HG03565 (cell line): Measurements from ENCODE around the gene BCL2.

ENCODE experiments used
- ATAC-seq: cut with Tn5 transposase; IDR thresholded peaks from one replicate; pipeline ENCODE4 v1.9.1; 2021; ENCODE audit warnings: mild to moderate bottlenecking, moderate library complexity; ENCODE audit not compliant: unreplicated experiment

Gene BCL2

GRCh38 chr18:63186520-63187222 lies 132.9 kb downstream of the BCL2 start:
- ATAC-seq: no peak

- no peak for ATAC-seq
Measured at GRCh38 chr18:63185984-63186383, 133.6 kb downstream of the BCL2 start.

- ATAC-seq: no peak
Measured at GRCh38 chr18:63183952-63184770, 135.4 kb downstream of the BCL2 start.

- ATAC-seq: no peak
Measured at GRCh38 chr18:63183378-63183777, 136.2 kb downstream of the BCL2 start.

GRCh38 chr18:63182861-63183260 lies 136.7 kb downstream of the BCL2 start:
- no peak for ATAC-seq

- no peak for ATAC-seq
Measured at GRCh38 chr18:63182310-63182772, 137.2 kb downstream of the BCL2 start.

- ATAC-seq: no peak
Measured at GRCh38 chr18:63181706-63182309, 137.8 kb downstream of the BCL2 start.

GRCh38 chr18:63180971-63181376 lies 138.6 kb downstream of the BCL2 start:
- peak; percentile 32 for ATAC-seq

- ATAC-seq: no peak
Measured at GRCh38 chr18:63180321-63180720, 139.2 kb downstream of the BCL2 start.

- no peak for ATAC-seq
Measured at GRCh38 chr18:63179422-63179821, 140.1 kb downstream of the BCL2 start.

GRCh38 chr18:63178971-63179370 lies 140.6 kb downstream of the BCL2 start:
- no peak for ATAC-seq

GRCh38 chr18:63177919-63178821 lies 141.4 kb downstream of the BCL2 start:
- ATAC-seq: no peak

GRCh38 chr18:63177259-63177658 lies 142.3 kb downstream of the BCL2 start:
- ATAC-seq: no peak

- ATAC-seq: no peak
Measured at GRCh38 chr18:63175264-63175663, 144.3 kb downstream of the BCL2 start.

- ATAC-seq: no peak
Measured at GRCh38 chr18:63173983-63174382, 145.6 kb downstream of the BCL2 start.

GRCh38 chr18:63169853-63170252 lies 149.7 kb downstream of the BCL2 start:
- ATAC-seq: no peak

- no peak for ATAC-seq
Measured at GRCh38 chr18:63168287-63168686, 151.3 kb downstream of the BCL2 start.

GRCh38 chr18:63166142-63166541 lies 153.4 kb downstream of the BCL2 start:
- ATAC-seq: no peak

GRCh38 chr18:63164396-63164795 lies 155.2 kb downstream of the BCL2 start:
- no peak for ATAC-seq

- peak; percentile 21 for ATAC-seq
Measured at GRCh38 chr18:63162271-63163014, 157.1 kb downstream of the BCL2 start.
